Gastrocnemius medialis (tissue), 4 donors: ENCODE measurements around the gene SLC22A2.

Source experiments
- CTCF ChIP-seq, 5 experiments: fragments of 450-650 bp in 3 of 5; fragments of 200-600 bp in 2 of 5; sonication (generic) in 2 of 5; IDR thresholded peaks in 4 of 5; conservative IDR thresholded peaks in 1 of 5; 1 replicate in 4 of 5; 2 replicates in 1 of 5; pipeline ENCODE4 v1.5.1; 2016 to 2019; ENCODE audit warnings: antibody characterized with exemption in 5 of 5, mild to moderate bottlenecking in 3 of 5, moderate library complexity in 3 of 5
- POLR2A ChIP-seq, 2 donors: fragments of 450-650 bp; IDR thresholded peaks; one replicate each; pipeline ENCODE4 v1.6.1; 2017; ENCODE audit warnings: antibody characterized with exemption in 2 of 2, mild to moderate bottlenecking in 2 of 2, moderate library complexity in 2 of 2

- no peak for TF ChIP-seq CTCF (IDR thresholded peaks at IDR 0.05 in 4 of 5, conservative IDR thresholded peaks at IDR 0.05 in 1 of 5)
- no peak for TF ChIP-seq POLR2A (IDR thresholded peaks at IDR 0.05)
These were observed 59.9 kb downstream of the SLC22A2 start for GRCh38 chr6:160198606-160199211.
